HepG2 (cell line): ENCODE data around the gene PSMB2. TPM values are rescaled to one million over a fixed set of nuclear protein-coding genes. Genes with fewer than 3 reads are reported as not detected.

ENCODE experiments used
- ATAC-seq: fragments of 200-7000 bp; cut with Tn5 transposase; 3 replicates; pipeline ENCODE4 v1.9.1; 2020; ENCODE audit warnings: mild to moderate bottlenecking, moderate library complexity
- BruUV-seq: library from RNA; stranded (reverse); fragments of 400-500 nt; replicated peaks from 2 replicates; lab custom pipeline; 2021; lab: Mats Ljungman, UMichigan
- CTCF ChIA-PET: fragments of 300-600 bp; formaldehyde crosslinking; extraction: SDS; loops from one replicate; lab custom pipeline; 2021; ENCODE audit warnings: low total read pairs, inconsistent platforms, low intra/inter-chr PET ratio; lab: Yijun Ruan, JAX
- POLR2A ChIA-PET: fragments of 350-600 bp; sonication (Branson Sonifier 250); formaldehyde crosslinking; loops from one replicate; lab custom pipeline; 2020; ENCODE audit warnings: antibody characterized with exemption, inconsistent platforms; lab: Yijun Ruan, JAX
- DNase-seq: peaks from one replicate; pipeline ENCODE4 v3.0.0-alpha.2; 2015; ENCODE audit warnings: low spot score
- FAIRE-seq: peaks from 3 replicates; lab custom pipeline; 2011; peaks lifted over from hg19 to GRCh38; lab: Jason Lieb, UNC
- H2AFZ ChIP-seq: one replicate; pipeline ENCODE4 v1.6.1; 2011; ENCODE audit warnings: low read length, inconsistent platforms
- H3K27ac ChIP-seq: fragments of 300-600 bp; 3 replicates; pipeline ENCODE4 v1.8.0; 2011; ENCODE audit warnings: mixed run types, mild to moderate bottlenecking, mixed read lengths, low read length, inconsistent platforms; ENCODE audit not compliant: insufficient read depth; ENCODE audit errors: extremely low read length
- H3K27me3 ChIP-seq, 2 experiments: fragments of 200-600 bp in 1 of 2; 2 replicates in 1 of 2; 3 replicates in 1 of 2; pipeline versions ENCODE4 v1.6.0 to v1.8.0; 2011; ENCODE audit warnings: low read length in 2 of 2, mild to moderate bottlenecking in 2 of 2, moderate library complexity in 2 of 2, inconsistent platforms in 1 of 2; ENCODE audit not compliant: insufficient read depth in 2 of 2, control insufficient read depth in 1 of 2
- H3K36me3 ChIP-seq, 2 experiments: fragments of 200-600 bp in 1 of 2; replicated peaks in 1 of 2; 2 replicates in 1 of 2; 3 replicates in 1 of 2; pipeline versions ENCODE4 v1.5.1 to v1.8.0; 2011; ENCODE audit warnings: low read length in 2 of 2, inconsistent platforms in 1 of 2; ENCODE audit not compliant: insufficient read depth in 2 of 2, control insufficient read depth in 1 of 2
- H3K4me1 ChIP-seq: 2 replicates; pipeline ENCODE4 v1.5.1; 2012; ENCODE audit warnings: low read length, inconsistent platforms; ENCODE audit not compliant: insufficient read depth
- H3K4me2 ChIP-seq: 2 replicates; pipeline ENCODE4 v1.6.0; 2011; ENCODE audit warnings: low read depth, low read length, inconsistent platforms
- H3K4me3 ChIP-seq, 3 experiments: fragments of 200-600 bp in 1 of 3; sonication (generic), shearing (Covaris generic) in 1 of 3; replicated peaks in 1 of 3; 2 replicates each; pipeline ENCODE4 v1.5.1; 2011 to 2016; ENCODE audit warnings: low read length in 3 of 3, inconsistent platforms in 2 of 3, low read depth in 2 of 3, mild to moderate bottlenecking in 2 of 3, control low read depth in 1 of 3, mixed read lengths in 1 of 3; ENCODE audit not compliant: insufficient read depth in 1 of 3
- H3K79me2 ChIP-seq: one replicate; pipeline ENCODE4 v1.6.1; 2011; ENCODE audit warnings: low read length, inconsistent platforms; ENCODE audit not compliant: insufficient read depth
- H3K9ac ChIP-seq: 2 replicates; pipeline ENCODE4 v1.6.0; 2011; ENCODE audit warnings: mild to moderate bottlenecking, low read depth, low read length, inconsistent platforms; ENCODE audit not compliant: insufficient read depth
- H3K9me3 ChIP-seq: 2 replicates; pipeline ENCODE4 v1.5.1; 2012; ENCODE audit warnings: mild to moderate bottlenecking, low read length
- H4K20me1 ChIP-seq: 2 replicates; pipeline ENCODE4 v1.6.0; 2011; ENCODE audit warnings: inconsistent platforms, mild to moderate bottlenecking, low read length, moderate library complexity; ENCODE audit not compliant: insufficient read depth
- RBAK ChIP-seq: sonication (generic); formaldehyde crosslinking; IDR thresholded peaks from 2 replicates; pipeline ENCODE4 v1.5.1; 2020; ENCODE audit warnings: mild to moderate bottlenecking, missing genetic modification reagents
- ZNF326 ChIP-seq: sonication (generic); formaldehyde crosslinking; IDR thresholded peaks from 2 replicates; pipeline ENCODE4 v1.4.0; 2020; ENCODE audit warnings: missing genetic modification reagents, borderline replicate concordance
- ZNF530 ChIP-seq: sonication (generic); formaldehyde crosslinking; IDR thresholded peaks from 2 replicates; pipeline ENCODE4 v1.5.0; 2020; ENCODE audit warnings: low read depth, mild to moderate bottlenecking, missing genetic modification reagents
- WGBS: methylation state at CpG from one replicate; pipeline ENCODE4 v1.1.6; 2017; ENCODE audit warnings: low lambda C conversion rate; 5-methylcytosine and 5-hydroxymethylcytosine counted together
- in situ Hi-C: cut with HindIII; loops from 2 replicates; pipeline ENCODE4 v1.10.0; 2017; ENCODE audit warnings: low pct_unique_long_range_greater_than_20kb; ENCODE audit not compliant: extremely low pct_ligation_motif_present
- intact Hi-C: fragments of 100-400 bp; cut with micrococcal nuclease; formaldehyde crosslinking; loops from one replicate; pipeline ENCODE4 v1.10.0; 2022; ENCODE audit not compliant: unreplicated experiment
- polyA plus RNA-seq, 8 experiments: library from polyadenylated mRNA; depleted of rRNA in 3 of 8; stranded (reverse) in 7 of 8; unstranded in 1 of 8; fragments of >200 nt; fragmentation: Illumina TruSeq in 4 of 8; extraction: Trizol in 4 of 8; gene quantifications; 2 replicates each; pipeline versions ENCODE4 v1.2.1 to v1.2.3, GENCODE V29; 2011 to 2016; ENCODE audit warnings: low read depth in 4 of 8, missing spikeins in 1 of 8, mixed read lengths in 1 of 8; ENCODE audit not compliant: insufficient read depth in 1 of 8
- total RNA-seq, 5 experiments: library from RNA; depleted of rRNA; stranded (reverse); fragments of >200 nt; fragmentation: Illumina TruSeq; extraction: Trizol; gene quantifications; 2 replicates each; pipeline ENCODE4 v1.2.3, GENCODE V29; 2016; ENCODE audit warnings: low read depth in 1 of 5

The PSMB2 gene
- total and polyA plus RNA-seq, 2 of the 13 experiments (the other 11 are each of a cell fraction or from before 2014, with no cell fraction given) = 60.6 to 62.2 TPM

- Histone ChIP-seq H2AFZ (no peak overlapping the region), H4K20me1 (peaks cover 14% of the 10 kb centered on the region), H3K36me3 (peaks cover 8 to 39% of the 10 kb centered on the region in 2 experiments), H3K27ac (no peak overlapping the region), H3K4me1 (peaks cover 51% of the 10 kb centered on the region), H3K27me3 (no peaks in the 10 kb centered on the region), H3K9ac (no peak overlapping the region), H3K4me2 (no peak overlapping the region), H3K79me2 (peaks cover 24% of the 10 kb centered on the region), H3K4me3 (no peak overlapping the region), H3K9me3 (no peaks in the 10 kb centered on the region)
- no peak for TF ChIP-seq RBAK (CRISPR knock-in tag)
- no peak for TF ChIP-seq ZNF326 (CRISPR knock-in tag)
- TF ChIP-seq ZNF530 (CRISPR knock-in tag) = no peak
- 95% methylated on average over 2 of the region's 2 CpGs for WGBS
- in situ Hi-C loops = loop anchor here (10.0 kb wide), 1 partner anchor 359 kb away; the partner anchor contains the start of gene SFPQ
- POLR2A ChIA-PET = no interaction called here
- ATAC-seq (no peak), DNase-seq (no peak), FAIRE-seq (no peak)
- intact Hi-C loops = no loop called here
- no TSS peak for BruUV-seq
- CTCF ChIA-PET = no interaction called here
Observed at GRCh38 chr1:35553851-35554250, 87.5 kb downstream of the PSMB2 start.

Other genes starting within 250 kb of the PSMB2 start
- gene KIAA0319L, start 84.1 kb downstream of the PSMB2 start, total RNA-seq (2016; rRNA removed; fragmentation: Illumina TruSeq; extraction: Trizol) = 15.9 and 33.4 TPM in 2 replicates
- gene KIAA0319L, start 84.1 kb downstream of the PSMB2 start, polyA plus RNA-seq (2011; rRNA removed) = 74.3 and 82.6 TPM in 2 replicates
- 9.1 and 9.3 TPM in 2 replicates for gene NCDN, start 83.7 kb downstream of the PSMB2 start, total RNA-seq (2016; rRNA removed; fragmentation: Illumina TruSeq; extraction: Trizol)
- gene NCDN, start 83.7 kb downstream of the PSMB2 start, polyA plus RNA-seq (2011; rRNA removed) = 6.6 and 11.0 TPM in 2 replicates
- 0.31 and 0.44 TPM in 2 replicates for gene TFAP2E, start 68.2 kb downstream of the PSMB2 start, total RNA-seq (2016; rRNA removed; fragmentation: Illumina TruSeq; extraction: Trizol)
- 0.41 and 0.46 TPM in 2 replicates for gene TFAP2E, start 68.2 kb downstream of the PSMB2 start, polyA plus RNA-seq (2011; rRNA removed)
- gene C1orf216, start 77.4 kb upstream of the PSMB2 start, total RNA-seq (2016; rRNA removed; fragmentation: Illumina TruSeq; extraction: Trizol) = 1.1 TPM in 2 replicates
- gene C1orf216, start 77.4 kb upstream of the PSMB2 start, polyA plus RNA-seq (2011; rRNA removed) = 0.37 and 0.48 TPM in 2 replicates
- 32.5 and 51.7 TPM in 2 replicates for gene CLSPN, start 128.5 kb upstream of the PSMB2 start, total RNA-seq (2016; rRNA removed; fragmentation: Illumina TruSeq; extraction: Trizol)
- 2.2 and 2.5 TPM in 2 replicates for gene CLSPN, start 128.5 kb upstream of the PSMB2 start, polyA plus RNA-seq (2011; rRNA removed)
- 6.0 and 6.8 TPM in 2 replicates for gene AGO4, start 166.5 kb upstream of the PSMB2 start, total RNA-seq (2016; rRNA removed; fragmentation: Illumina TruSeq; extraction: Trizol)
- 13.8 and 14.6 TPM in 2 replicates for gene AGO4, start 166.5 kb upstream of the PSMB2 start, polyA plus RNA-seq (2011; rRNA removed)
- gene AGO1, start 241.7 kb upstream of the PSMB2 start, total RNA-seq (2016; rRNA removed; fragmentation: Illumina TruSeq; extraction: Trizol) = 18.6 and 24.6 TPM in 2 replicates
- gene AGO1, start 241.7 kb upstream of the PSMB2 start, polyA plus RNA-seq (2011; rRNA removed) = 8.3 and 9.2 TPM in 2 replicates